GM21737 (cell line): ENCODE data around the gene PLCG2.
"Not testable (repeated sequence)": the region's sequence is repeated elsewhere in the genome, so short reads cannot be mapped to it uniquely, and the experiment has no call there.

Source experiments
- ATAC-seq: cut with Tn5 transposase; IDR thresholded peaks from one replicate; pipeline ENCODE4 v1.9.1; 2021; ENCODE audit warnings: mild to moderate bottlenecking, moderate library complexity; ENCODE audit not compliant: unreplicated experiment

The PLCG2 gene

GRCh38 chr16:81987121-81987520 is 208.0 kb downstream of the PLCG2 start:
- no peak for ATAC-seq

DNA sequence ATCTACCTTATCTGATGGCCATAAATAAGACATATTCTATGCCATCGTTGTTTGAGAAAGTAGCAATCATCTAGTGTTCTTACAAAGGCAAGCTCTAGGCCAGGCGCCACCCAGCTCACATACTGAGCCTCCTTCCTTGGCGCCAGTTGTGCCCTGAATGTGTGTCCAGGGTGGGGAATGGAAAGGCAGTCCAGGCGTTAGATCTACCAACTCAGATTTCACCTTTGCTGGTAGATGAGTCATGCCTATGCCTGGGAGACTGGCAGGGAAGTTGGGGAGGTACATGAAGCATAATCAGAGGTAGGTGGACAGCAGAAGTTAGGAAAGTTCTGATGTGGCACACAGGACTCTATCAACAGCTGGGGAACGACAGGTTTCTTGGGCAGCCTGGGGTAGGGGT is 208.6 kb downstream of the PLCG2 start:
- no peak for ATAC-seq

- ATAC-seq: no peak
These were observed 213.8 kb downstream of the PLCG2 start for GRCh38 chr16:81992859-81993258.

DNA sequence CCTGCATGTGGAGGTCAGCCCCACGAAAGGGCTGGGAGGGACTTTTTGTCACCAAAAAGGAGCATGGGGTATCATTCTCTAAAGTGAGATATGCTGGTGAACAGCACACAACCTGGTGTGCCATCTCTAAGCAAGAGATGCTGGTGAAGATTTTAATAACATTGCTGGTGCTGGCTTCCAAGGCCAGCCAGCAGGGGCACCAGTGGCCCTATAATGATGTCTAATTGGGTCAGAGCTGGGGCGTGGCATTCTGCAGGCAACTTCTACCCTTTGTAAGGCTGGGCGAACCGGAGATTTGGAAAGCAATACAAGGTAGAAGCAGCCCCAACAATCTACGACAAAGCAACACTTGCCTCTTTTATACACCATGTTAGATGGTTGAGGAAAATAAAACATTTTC is 215.4 kb downstream of the PLCG2 start:
- no peak for ATAC-seq

DNA sequence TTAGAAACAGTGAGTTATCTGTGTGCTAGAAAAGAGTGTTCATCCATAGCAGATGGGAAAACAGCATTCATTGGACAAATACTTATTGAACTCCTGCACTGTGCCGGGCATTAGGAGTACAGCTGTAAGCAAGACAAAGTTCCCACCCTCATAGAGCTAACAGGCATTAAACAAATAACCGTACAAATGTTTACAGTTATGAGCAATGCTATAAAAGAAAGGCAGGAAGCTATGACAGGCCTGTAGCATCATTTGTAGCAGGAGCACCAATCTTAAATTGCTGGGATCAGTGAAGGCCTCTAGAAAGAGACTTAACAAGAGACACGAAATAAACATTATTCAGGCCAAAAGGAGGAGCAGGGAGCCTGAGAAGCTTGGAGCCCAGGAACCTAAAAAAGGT is 216.6 kb downstream of the PLCG2 start:
- ATAC-seq: no peak

- ATAC-seq: no peak
These were observed 217.8 kb downstream of the PLCG2 start for GRCh38 chr16:81996664-81997509.

DNA sequence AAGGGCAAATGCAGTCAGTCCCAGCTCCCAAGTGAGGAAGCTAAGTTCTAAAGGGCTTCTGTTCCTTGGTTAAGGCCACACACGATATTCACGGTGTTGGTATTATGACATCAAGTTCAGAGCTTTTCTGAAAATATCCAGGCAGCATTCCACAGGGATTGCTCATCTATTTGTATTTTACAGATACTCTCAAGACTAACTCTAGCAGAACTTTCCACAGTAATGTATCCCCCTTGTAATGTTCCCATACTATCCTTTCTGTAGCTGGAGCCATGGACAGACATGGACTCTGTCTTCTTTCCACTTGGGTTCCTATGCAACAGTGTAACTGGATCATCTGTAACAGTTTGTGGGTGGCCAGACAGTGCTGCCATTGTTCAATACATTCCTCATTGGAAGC is 218.6 kb downstream of the PLCG2 start:
- ATAC-seq: no peak

GRCh38 chr16:82002831-82003230 is 223.7 kb downstream of the PLCG2 start:
- no peak for ATAC-seq

- no peak for ATAC-seq
These were observed 225.5 kb downstream of the PLCG2 start for GRCh38 chr16:82004601-82005000.

- ATAC-seq: no peak
These were observed 226.1 kb downstream of the PLCG2 start for GRCh38 chr16:82005027-82005830.

DNA sequence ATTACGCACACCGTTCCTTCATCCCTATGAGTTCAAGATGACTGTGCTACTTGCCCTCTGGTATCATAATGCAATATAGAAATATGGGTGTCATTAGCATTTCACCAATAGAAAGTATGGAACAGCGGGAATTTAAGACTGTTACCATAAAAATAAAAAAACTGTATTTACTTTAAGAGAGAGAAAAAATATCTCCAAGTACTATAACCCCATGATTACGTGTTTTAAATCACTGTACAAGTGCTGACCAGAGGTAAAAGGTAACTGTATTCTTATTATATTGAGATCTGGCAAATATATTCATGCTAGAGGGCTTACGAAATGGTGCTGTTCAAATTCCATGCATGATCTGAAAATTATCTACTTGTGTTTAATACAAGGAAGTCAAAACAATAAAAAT is 226.9 kb downstream of the PLCG2 start:
- no peak for ATAC-seq

DNA sequence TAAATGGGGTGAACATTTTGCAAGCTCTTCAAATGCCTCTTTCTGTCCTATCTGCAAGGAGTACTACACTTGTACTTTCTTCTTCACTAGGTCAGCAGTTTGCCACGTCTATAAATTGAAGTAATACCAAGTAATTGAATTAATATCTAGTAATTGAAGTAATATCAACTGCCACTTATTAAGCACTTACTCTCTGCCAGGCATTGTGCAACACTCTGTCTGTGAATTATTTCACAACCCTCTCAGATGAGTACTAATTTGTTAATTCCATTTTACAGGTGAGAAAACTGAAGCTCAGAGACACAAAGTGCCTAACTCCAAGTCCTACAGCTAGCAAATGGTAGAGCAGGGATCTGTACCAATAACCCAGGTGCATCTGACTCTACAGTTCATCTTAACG is 228.1 kb downstream of the PLCG2 start:
- no peak for ATAC-seq

DNA sequence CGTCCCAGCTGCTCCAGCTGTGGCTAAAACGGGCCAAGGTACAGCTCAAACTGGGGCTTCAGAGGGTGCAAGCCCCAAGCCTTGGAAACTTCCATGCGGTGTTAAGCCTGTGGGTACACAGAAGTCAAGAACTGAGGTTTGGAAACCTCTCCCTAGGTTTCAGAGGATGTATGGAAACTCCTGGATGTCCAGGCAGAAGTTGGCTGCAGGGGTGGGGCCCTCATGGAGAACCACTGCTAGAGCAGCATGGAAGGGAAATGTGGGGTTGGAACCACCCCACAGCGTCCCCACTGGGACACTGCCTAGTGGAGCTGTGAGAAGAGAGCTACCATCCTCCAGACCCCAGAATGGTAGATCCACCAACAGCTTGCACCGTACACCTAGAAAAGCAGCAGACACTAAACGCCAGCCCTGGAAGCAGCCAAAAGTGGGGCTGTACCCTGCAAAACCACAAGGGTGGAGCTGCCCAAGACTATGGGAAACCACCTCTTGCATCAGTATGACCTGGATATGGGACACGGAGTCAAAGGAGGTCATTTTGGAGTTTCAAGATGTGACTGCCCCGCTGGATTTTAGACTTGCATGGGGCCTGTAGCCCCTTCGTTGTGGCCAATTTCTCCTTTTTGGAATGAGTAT is 230.0 kb downstream of the PLCG2 start:
- no peak for ATAC-seq

DNA sequence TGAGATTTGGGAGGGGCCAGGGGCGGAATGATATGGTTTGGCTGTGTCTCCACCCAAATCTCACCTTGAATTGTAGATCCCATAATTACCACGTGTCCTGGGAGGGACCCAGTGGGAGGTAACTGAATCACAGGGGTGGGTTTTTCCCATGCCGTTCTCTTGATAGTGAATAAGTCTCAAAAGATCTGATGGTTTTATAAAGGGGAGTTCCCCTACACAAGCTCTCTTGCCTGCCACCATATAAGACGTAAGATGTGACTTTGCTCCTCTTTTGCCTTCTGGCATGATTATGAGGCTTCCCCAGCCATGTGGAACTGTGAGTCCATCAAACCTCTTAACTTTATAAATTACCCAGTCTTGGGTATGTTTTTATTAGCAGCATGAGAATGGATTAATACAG is 230.7 kb downstream of the PLCG2 start:
- ATAC-seq: not testable (repeated sequence)

- no peak for ATAC-seq
These were observed 231.6 kb downstream of the PLCG2 start for GRCh38 chr16:82010649-82011048.

DNA sequence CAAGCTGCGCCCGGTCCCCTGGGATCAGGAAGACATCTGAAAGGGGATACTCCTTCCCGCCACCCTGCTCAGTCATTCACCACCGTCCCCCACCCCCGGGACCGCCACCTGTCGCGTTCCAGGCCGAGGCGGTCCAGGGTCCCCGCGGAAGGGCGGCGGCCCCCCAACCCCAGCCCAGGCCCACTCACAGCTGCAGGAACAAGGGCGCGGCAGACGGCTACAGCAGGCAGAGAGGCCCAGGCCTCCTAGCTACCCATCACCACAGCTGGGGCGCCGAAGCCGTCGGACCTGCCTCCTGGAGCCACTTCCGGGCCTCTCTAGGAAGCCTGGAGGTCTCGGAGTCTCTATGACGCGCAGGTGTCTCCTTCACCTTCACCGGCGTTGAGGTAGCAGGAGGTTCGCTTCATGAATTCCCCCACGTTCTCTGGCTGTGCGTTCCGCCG is 232.1 kb downstream of the PLCG2 start, which contains the start of gene SDR42E1:
Gene SDR42E1 (minus strand): TSS at position 272 of the 443 bp plus-strand sequence. CDS start 10,612 bp downstream, outside the sequence.
- peak; percentile 81 for ATAC-seq
